HFFc6 (cell line): Measurements from ENCODE around the gene FAAH. TPM values are rescaled to one million over a fixed set of nuclear protein-coding genes. Genes with fewer than 3 reads are reported as not detected.

Source experiments
- DNase-seq: peaks from one replicate; pipeline ENCODE4 v3.0.0-alpha.2; 2018
- H3K27ac Mint-ChIP-seq: 2 replicates; pipeline ENCODE4 v1.8.0; 2020; ENCODE audit warnings: mild to moderate bottlenecking, mixed read lengths
- H3K27me3 Mint-ChIP-seq: 2 replicates; pipeline ENCODE4 v1.8.0; 2021; ENCODE audit warnings: mild to moderate bottlenecking, moderate library complexity, mixed read lengths; ENCODE audit not compliant: insufficient read depth
- H3K36me3 Mint-ChIP-seq: 2 replicates; pipeline ENCODE4 v1.8.0; 2021; ENCODE audit warnings: low read depth, mixed read lengths
- H3K4me1 Mint-ChIP-seq: 2 replicates; pipeline ENCODE4 v1.8.0; 2020; ENCODE audit warnings: low read depth, mixed read lengths
- H3K4me3 Mint-ChIP-seq: 2 replicates; pipeline ENCODE4 v1.8.0; 2020; ENCODE audit warnings: mild to moderate bottlenecking, moderate library complexity, mixed read lengths
- H3K9me3 Mint-ChIP-seq: 2 replicates; pipeline ENCODE4 v1.8.0; 2020; ENCODE audit warnings: mild to moderate bottlenecking, mixed read lengths
- CTCF ChIP-seq: fragments of 200-600 bp; sonication (generic); IDR thresholded peaks from 2 replicates; pipeline ENCODE4 v1.5.0; 2021; ENCODE audit warnings: antibody characterized with exemption, mild to moderate bottlenecking
- total RNA-seq, 6 experiments: library from RNA; stranded (reverse); fragmentation: NEBNext Ultra II Directional; extraction: Animal tissue kit (Norgen Biotek cat#: 25700); gene quantifications; 2 replicates in 1 of 6; 3 replicates in 5 of 6; pipeline ENCODE4 v1.2.3, GENCODE V29; 2021

Gene FAAH
- total RNA-seq, 6 experiments from 2014 or later, result 0.17 to 0.75 (median 0.21) TPM

- Mint-ChIP-seq H3K9me3 (no peaks in the 10 kb centered on the region), H3K4me1 (no peaks in the 10 kb centered on the region; the same call in 1 of the 2 replicates), H3K27me3 (peaks cover 29% of the 10 kb centered on the region), H3K27ac (no peak overlapping the region), H3K36me3 (no peaks in the 10 kb centered on the region), H3K4me3 (no peak overlapping the region)
- DNase-seq, result no peak
- TF ChIP-seq CTCF, result no peak
These were observed 16.3 kb downstream of the FAAH start for GRCh38 chr1:46410156-46411009.

- H3K36me3 Mint-ChIP-seq, result no peaks in the 10 kb centered on the region
- no peaks in the 10 kb centered on the region; the same call in 1 of the 2 replicates for H3K4me1 Mint-ChIP-seq
- TF ChIP-seq CTCF, result no peak
- H3K4me3 Mint-ChIP-seq, result no peak overlapping the region
- H3K27ac Mint-ChIP-seq, result no peak overlapping the region
- no peaks in the 10 kb centered on the region for H3K9me3 Mint-ChIP-seq
- H3K27me3 Mint-ChIP-seq, result peaks cover 34% of the 10 kb centered on the region
- DNase-seq, result no peak
These were observed 16.9 kb downstream of the FAAH start for GRCh38 chr1:46411010-46411405.

GRCh38 chr1:46411601-46412341 lies 17.7 kb downstream of the FAAH start:
- Mint-ChIP-seq H3K27ac (no peak overlapping the region), H3K4me1 (no peaks in the 10 kb centered on the region; the same call in 1 of the 2 replicates), H3K4me3 (no peak overlapping the region), H3K36me3 (no peaks in the 10 kb centered on the region), H3K9me3 (no peaks in the 10 kb centered on the region), H3K27me3 (peaks cover 34% of the 10 kb centered on the region)
- peak; percentile 72 for TF ChIP-seq CTCF
- no peak for DNase-seq

- no peak for DNase-seq
- no peak overlapping the region for H3K27ac Mint-ChIP-seq
- no peak for TF ChIP-seq CTCF
- H3K4me3 Mint-ChIP-seq, result no peak overlapping the region
- H3K4me1 Mint-ChIP-seq, result no peaks in the 10 kb centered on the region
- no peaks in the 10 kb centered on the region for H3K9me3 Mint-ChIP-seq
- no peaks in the 10 kb centered on the region for H3K36me3 Mint-ChIP-seq
- H3K27me3 Mint-ChIP-seq, result peaks cover 30% of the 10 kb centered on the region
These were observed 18.9 kb downstream of the FAAH start for GRCh38 chr1:46412893-46413595.

GRCh38 chr1:46413596-46413985 lies 19.5 kb downstream of the FAAH start:
- peak; percentile 42 for DNase-seq
- Mint-ChIP-seq H3K36me3 (no peaks in the 10 kb centered on the region), H3K4me3 (no peak overlapping the region), H3K9me3 (no peaks in the 10 kb centered on the region), H3K4me1 (no peaks in the 10 kb centered on the region), H3K27me3 (peaks cover 35% of the 10 kb centered on the region), H3K27ac (no peak overlapping the region)
- peak; percentile 73 for TF ChIP-seq CTCF
